ENCODE measurements around the gene PTAFR. TPM values are rescaled to one million over a fixed set of nuclear protein-coding genes. Genes with fewer than 3 reads are reported as not detected.

PTAFR gene
- total and polyA plus RNA-seq, 11 donors = 0.42 to 23.5 (median 2.2) TPM

DNA sequence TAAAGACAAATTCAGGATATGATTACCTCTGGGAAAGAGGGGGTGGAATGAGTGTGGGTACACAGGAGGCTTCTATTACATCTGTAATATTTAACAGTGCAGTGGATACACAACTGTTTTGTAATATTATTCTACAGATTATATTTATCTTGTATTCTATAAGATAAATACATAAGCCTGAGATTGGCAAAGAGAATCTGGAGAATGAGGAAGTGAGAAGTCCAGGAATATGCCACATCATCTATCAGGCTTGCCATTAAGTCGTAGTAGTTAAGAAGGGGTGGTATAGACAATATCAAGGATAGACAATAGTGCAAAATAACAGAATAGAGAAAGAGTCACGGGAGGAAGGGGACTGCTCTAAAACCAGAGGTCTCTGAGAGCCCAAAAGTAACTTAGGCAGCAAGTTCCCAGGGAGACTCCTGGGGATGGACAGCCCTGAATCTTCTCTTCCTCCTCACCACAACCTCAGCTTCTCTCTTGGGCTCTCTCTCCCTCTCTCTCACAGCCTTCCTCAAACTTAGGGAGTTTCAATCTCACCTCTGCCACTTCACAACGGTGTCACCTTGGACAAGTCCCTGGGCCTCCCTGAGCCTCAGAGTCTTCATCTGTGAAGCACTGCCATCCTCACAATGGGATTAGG lies 14.0 kb upstream of the PTAFR start:
- DNase-seq (no peak), ATAC-seq (no peak)
- Histone ChIP-seq H3K27me3 (no peaks in the 10 kb centered on the region), H3K36me3 (no peaks in the 10 kb centered on the region), H3K4me1 (peaks cover 0 to 15% (median 5%) of the 10 kb centered on the region in 12 donors), H3K4me3 (no peak overlapping the region), H3K27ac (peak overlapping the region in 8 of 12 donors; percentile 3 to 62 (median 40)), H3K9me3 (no peaks in the 10 kb centered on the region)
- intact Hi-C loops (cut with DNase I) = loop anchor here in 1 of 10 donors (10.0 kb wide), 1 partner anchor 326 kb away; no protein-coding TSS in a partner anchor
- WGBS, 4 donors = 58 to 76% (median 68%) methylated on average over 3 of the region's 3 CpGs
- TF ChIP-seq, protein P1, sequence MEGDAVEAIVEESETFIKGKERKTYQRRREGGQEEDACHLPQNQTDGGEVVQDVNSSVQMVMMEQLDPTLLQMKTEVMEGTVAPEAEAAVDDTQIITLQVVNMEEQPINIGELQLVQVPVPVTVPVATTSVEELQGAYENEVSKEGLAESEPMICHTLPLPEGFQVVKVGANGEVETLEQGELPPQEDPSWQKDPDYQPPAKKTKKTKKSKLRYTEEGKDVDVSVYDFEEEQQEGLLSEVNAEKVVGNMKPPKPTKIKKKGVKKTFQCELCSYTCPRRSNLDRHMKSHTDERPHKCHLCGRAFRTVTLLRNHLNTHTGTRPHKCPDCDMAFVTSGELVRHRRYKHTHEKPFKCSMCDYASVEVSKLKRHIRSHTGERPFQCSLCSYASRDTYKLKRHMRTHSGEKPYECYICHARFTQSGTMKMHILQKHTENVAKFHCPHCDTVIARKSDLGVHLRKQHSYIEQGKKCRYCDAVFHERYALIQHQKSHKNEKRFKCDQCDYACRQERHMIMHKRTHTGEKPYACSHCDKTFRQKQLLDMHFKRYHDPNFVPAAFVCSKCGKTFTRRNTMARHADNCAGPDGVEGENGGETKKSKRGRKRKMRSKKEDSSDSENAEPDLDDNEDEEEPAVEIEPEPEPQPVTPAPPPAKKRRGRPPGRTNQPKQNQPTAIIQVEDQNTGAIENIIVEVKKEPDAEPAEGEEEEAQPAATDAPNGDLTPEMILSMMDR (IDR thresholded peaks at IDR 0.05) = no peak
- no peak for TF ChIP-seq POLR2A (IDR thresholded peaks at IDR 0.05)

DNA sequence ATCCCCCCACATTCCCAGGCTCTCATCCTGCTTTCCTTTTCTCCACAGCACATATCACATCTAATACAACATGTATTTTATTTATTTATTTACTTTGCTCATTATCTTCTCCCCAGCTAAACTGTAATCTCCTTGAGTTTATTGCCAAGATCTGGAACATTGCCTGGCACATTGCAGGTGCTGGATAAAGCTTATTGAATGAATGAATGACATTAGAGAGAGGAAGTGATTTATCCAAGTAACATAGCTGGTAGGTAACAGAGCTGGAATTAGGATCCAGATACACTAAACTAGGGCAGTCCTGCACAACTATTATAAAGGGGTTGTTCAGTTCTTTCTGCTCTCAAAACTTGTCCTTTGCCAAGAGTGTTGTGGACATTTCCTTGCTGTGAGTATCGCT lies 8.6 kb upstream of the PTAFR start:
- WGBS, 4 donors = 80 to 98% (median 92%) methylated on average over 1 of the region's 1 CpG
- DNase-seq = no peak
- peaks cover 0 to 1% (median 0%) of the 10 kb centered on the region in 12 donors for H3K4me1 ChIP-seq
- H3K27ac ChIP-seq = no peak overlapping the region
- H3K27me3 ChIP-seq = no peaks in the 10 kb centered on the region
- TF ChIP-seq POLR2A (IDR thresholded peaks at IDR 0.05) = no peak
- TF ChIP-seq, protein P1 (IDR thresholded peaks at IDR 0.05) = no peak
- H3K36me3 ChIP-seq = no peaks in the 10 kb centered on the region
- no peak overlapping the region for H3K4me3 ChIP-seq
- no peak for ATAC-seq
- no peaks in the 10 kb centered on the region for H3K9me3 ChIP-seq
- intact Hi-C loops (cut with DNase I) = no loop called here

DNA sequence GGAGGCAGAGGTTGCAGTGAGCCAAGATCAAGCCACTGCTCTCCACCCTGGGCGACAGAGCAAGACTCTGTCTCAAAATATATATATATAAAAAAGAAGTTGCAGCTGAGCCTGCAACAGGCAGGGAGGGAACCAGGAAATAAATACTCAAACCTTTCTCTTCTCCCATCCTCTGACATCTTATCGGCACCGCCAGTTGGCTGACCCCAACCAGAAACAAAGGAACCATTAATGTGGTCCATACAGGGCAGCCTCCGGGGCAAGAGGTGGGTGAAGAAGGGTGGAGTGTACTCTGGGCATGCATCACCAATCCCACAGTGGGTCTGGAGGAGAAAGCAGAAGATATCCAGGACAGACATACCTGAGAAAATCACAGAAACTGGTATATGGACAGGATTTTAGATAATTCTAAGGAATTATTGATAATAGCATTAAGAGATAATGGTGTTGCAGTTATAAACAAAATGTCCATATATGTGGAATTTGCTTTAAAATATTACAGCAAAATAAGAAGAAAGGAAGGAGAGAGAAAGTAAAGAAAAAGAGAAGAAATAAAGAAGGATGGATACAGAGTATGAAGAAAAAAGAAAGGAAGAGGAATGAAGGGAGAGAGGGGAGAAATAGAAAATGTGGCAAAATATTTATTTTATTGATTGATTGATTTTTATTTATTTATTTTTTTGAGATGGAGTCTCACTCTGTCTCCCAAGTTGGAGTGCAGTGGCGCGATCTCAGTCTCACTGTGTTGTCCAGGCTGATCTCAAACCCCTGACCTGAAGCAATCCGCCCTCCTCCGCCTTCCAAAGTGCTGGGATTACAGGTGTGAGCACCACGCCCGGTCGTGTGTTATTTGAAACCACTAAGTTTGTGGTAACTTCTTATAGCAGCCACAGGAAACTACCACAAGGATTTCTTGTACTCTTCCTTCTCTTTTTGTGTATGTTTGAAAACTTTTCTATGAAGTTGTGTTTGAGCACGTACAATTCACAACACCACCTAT lies 4.1 kb upstream of the PTAFR start:
- DNase-seq (no peak), ATAC-seq (no peak)
- TF ChIP-seq, protein P1 (IDR thresholded peaks at IDR 0.05) = no peak
- no peak for TF ChIP-seq POLR2A (IDR thresholded peaks at IDR 0.05)
- intact Hi-C loops (cut with DNase I) = no loop called here
- H3K4me3 ChIP-seq = no peak overlapping the region
- no peaks in the 10 kb centered on the region for H3K36me3 ChIP-seq
- no peaks in the 10 kb centered on the region for H3K9me3 ChIP-seq
- 74 to 78% (median 75%) methylated on average over 12 of the region's 12 CpGs for WGBS, 4 donors
- peaks cover 0 to 10% (median 0%) of the 10 kb centered on the region in 12 donors for H3K4me1 ChIP-seq
- no peaks in the 10 kb centered on the region for H3K27me3 ChIP-seq
- H3K27ac ChIP-seq = no peak overlapping the region
